Measurements from ENCODE around the gene EFNA5.
"Not testable (repeated sequence)": the region's sequence is repeated elsewhere in the genome, so short reads cannot be mapped to it uniquely, and the experiment has no call there.

EFNA5 gene

GRCh38 chr5:107352576-107352975 is 318.2 kb downstream of the EFNA5 start:
- DNase-seq: no peak

DNA sequence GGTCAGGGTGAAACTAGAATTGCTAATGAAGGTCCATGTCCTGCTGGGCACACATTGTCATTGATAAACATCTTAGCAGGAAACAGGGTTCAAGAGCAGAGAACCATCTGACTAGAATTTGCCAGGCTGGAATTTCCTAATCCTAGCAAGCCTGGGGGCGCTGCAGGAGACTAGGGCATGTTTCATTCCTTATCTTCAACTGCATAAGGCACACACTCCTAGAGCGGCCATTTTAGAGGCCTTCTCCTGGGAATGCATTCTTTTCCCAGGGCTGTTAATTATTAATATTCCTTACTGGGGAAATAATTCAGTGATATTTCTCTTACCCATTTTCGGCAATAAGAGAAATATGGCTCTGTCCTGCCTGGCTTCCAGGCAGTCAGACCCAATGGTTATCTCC is 324.2 kb downstream of the EFNA5 start:
- not testable (repeated sequence) for DNase-seq

- no peak for DNase-seq
Observed at GRCh38 chr5:107342371-107342770, 328.4 kb downstream of the EFNA5 start.

DNA sequence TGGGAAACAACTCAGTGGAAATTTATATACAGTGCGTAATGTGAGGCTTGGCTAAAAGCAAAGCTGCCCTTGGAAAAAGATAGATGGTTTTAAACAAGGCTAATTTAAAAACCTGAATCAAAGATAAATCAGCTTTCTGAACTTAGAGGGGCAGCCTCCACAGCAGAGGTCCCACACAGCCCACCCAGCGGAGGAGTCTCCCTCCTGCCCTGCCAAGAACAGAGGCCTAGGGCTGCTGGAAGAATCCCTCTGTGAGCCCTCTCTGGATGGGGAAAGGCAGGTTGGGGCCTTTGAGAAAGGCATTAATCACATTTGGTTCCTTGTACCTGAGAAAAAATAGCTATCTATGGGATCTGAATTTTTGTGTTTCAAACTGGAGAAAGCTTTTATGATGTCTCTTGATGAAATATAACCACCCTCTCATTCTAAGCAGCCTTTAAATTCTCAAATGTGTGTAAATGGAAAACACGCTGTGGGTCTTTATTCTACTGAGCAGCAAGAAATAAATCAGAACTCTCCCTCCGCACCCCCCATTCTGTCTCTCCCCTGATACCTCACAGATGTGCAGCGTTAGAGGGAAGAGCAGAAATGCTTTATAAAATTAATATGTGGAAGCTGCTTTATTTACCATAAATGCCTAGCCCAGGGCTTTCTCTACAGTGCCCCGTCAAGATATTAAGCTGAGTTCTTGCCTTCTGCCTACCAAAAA is 329.2 kb downstream of the EFNA5 start:
- no peak for DNase-seq

DNA sequence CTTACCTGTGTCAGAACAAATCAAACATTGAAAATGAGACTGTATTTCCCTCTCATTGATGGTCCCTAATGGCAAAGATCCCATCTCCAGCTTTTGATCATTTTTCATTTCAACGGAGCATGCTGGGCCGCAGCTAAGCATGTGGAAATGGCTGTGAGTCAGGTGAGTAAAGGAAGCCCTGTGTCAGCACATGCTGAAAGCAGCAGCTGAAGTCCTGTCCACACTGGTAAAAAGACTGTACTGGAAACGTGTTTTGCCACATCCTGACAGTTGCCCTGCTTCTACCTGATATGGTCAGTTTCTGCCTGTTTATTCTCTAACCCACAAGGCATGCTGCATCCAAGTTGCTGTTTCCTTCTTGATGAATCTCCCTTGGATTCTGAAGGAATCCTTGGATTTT is 330.1 kb downstream of the EFNA5 start:
- no peak for DNase-seq

DNA sequence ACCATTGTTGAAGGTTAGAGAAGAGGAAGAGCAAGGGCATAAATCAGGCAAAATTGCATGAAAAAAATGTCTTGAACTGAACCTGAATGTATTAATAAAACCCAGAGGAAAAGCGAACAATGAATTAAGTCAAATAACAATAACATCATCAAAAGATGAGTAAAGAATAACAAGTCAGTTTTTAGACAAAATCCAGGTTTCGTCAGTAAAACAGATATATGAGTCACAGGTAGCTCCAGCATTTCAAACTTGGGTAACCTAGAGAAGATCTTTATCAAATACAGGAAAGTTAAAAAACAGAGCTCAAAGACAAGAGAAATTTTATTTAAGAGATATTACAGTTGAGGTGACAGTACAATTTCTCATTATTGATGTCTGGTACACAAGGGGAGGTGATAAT is 332.4 kb downstream of the EFNA5 start:
- DNase-seq: no peak

- no peak for DNase-seq
Observed at GRCh38 chr5:107337281-107337680, 333.5 kb downstream of the EFNA5 start.

DNA sequence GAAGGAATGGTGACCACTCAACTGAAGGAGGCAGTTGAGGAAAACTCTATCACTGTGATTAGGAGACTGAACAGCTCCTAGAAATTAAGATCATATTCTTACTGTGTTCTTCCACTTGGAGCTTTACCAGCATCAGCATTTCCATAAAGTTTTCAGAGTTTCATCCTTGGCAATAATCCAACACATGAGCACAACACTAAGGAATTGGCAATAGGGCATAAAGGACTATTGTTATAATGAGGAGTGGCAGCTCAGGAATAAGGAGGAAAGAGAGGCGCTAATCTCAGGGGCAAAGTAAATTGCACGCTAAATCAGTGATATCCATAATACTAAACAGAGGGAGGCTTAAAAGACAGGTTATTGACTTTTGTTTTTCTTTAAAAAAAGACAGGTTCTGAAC is 338.9 kb downstream of the EFNA5 start:
- DNase-seq: no peak

DNA sequence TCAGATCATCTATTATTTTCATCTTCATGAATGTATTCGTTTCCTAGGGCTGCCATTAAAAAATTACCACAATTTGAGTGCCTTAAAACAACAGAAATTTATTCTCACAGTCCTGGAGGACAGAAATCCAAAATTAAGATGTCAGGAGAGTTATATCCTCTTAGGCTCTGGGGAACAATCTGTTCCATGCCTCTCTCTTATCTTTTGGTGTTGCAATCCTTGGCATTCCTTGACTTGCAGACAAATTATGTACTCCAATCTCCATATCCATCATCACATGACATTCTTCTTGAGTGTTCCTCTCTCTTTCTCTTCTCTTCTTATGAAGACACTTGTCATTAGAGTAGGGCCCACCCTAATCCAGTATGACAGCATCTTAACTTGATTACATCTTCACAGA is 339.4 kb downstream of the EFNA5 start:
- DNase-seq: no peak

DNA sequence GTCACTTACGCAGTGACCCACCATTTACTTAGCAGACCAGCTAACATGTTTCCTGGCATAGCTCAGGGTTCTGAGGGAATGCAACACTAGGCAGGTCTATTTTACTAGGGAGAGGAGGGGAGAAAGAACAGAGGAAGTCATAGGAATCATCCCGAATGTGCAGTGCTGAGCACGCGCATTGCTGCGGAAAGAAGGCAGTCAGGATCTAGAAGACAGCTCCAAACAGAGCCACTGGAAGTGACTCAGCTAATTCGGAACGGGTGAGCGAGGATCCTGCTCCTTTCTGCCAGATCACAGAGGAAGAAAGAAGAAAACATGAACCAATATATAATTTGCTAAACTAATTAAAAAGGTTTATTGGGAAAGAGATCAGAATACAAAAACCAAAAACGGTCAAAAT is 339.8 kb downstream of the EFNA5 start:
- no peak for DNase-seq

- DNase-seq: no peak
Observed at GRCh38 chr5:107329850-107330249, 340.9 kb downstream of the EFNA5 start.
